Lower leg skin (tissue), 4 donors: ENCODE results near the gene SNU13. TPM values are rescaled to one million over a fixed set of nuclear protein-coding genes. Genes with fewer than 3 reads are reported as not detected.

ENCODE experiments used
- DNase-seq, 2 donors: peaks; one replicate each; pipeline ENCODE4 v3.0.0-alpha.2; 2019; ENCODE audit warnings: low spot score in 2 of 2
- H3K4me3 ChIP-seq: fragments of 200-600 bp; sonication (generic); 2 replicates; pipeline ENCODE4 v1.5.1; 2017; ENCODE audit warnings: mild to moderate bottlenecking, low read depth; ENCODE audit not compliant: poor library complexity, severe bottlenecking
- POLR2A ChIP-seq, 2 donors: fragments of 450-650 bp; IDR thresholded peaks; one replicate each; pipeline ENCODE4 v1.6.1; 2016 to 2017; ENCODE audit warnings: antibody characterized with exemption in 2 of 2, mild to moderate bottlenecking in 1 of 2, moderate library complexity in 1 of 2
- WGBS, 2 donors: methylation state at CpG; one replicate each; pipeline ENCODE4 v1.1.5; 2018; 5-methylcytosine and 5-hydroxymethylcytosine counted together
- intact Hi-C: fragments of 100-400 bp; cut with DNase I; formaldehyde crosslinking; loops from one replicate; pipeline ENCODE4 v1.15.0; 2023; ENCODE audit warnings: low total_unique reads
- total RNA-seq, 4 donors: library from RNA; depleted of rRNA; stranded (reverse); fragments of >200 nt; gene quantifications; one replicate each; pipeline ENCODE4 v1.1.0, GENCODE V29; 2016
- TF ChIP-seq, protein P1 (sequence below), 3 donors: fragments of 450-650 bp; IDR thresholded peaks; one replicate each; pipeline ENCODE4 v1.5.1; 2016; ENCODE audit warnings: antibody characterized with exemption in 3 of 3, mild to moderate bottlenecking in 3 of 3, moderate library complexity in 2 of 3

Gene SNU13
- total RNA-seq, 4 donors from 2014 or later, result 103 to 127 (median 116) TPM

DNA sequence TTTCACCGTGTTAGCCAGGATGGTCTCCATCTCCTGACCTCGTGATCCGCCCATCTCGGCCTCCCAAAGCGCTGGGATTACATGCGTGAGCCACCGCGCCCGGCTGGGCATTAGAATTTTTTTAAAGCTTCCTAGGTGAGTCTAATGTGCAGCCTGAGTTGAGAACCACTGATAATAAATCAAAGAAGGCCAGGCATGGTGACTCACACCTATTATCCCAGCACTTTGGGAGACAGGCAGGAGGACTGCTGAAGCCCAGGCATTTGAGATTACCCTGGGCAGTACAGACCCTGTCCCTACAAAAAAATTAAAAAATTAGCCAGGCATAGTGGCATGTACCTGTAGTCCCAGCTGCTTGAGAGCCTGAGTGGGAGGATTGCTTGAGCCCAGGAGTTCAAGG, 24.3 kb upstream of the SNU13 start:
- WGBS, 2 donors, result 91 to 93% methylated on average over 9 of the region's 9 CpGs
- no peak overlapping the region for H3K4me3 ChIP-seq
- no peak for TF ChIP-seq POLR2A (IDR thresholded peaks at IDR 0.05)
- TF ChIP-seq, protein P1, sequence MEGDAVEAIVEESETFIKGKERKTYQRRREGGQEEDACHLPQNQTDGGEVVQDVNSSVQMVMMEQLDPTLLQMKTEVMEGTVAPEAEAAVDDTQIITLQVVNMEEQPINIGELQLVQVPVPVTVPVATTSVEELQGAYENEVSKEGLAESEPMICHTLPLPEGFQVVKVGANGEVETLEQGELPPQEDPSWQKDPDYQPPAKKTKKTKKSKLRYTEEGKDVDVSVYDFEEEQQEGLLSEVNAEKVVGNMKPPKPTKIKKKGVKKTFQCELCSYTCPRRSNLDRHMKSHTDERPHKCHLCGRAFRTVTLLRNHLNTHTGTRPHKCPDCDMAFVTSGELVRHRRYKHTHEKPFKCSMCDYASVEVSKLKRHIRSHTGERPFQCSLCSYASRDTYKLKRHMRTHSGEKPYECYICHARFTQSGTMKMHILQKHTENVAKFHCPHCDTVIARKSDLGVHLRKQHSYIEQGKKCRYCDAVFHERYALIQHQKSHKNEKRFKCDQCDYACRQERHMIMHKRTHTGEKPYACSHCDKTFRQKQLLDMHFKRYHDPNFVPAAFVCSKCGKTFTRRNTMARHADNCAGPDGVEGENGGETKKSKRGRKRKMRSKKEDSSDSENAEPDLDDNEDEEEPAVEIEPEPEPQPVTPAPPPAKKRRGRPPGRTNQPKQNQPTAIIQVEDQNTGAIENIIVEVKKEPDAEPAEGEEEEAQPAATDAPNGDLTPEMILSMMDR (IDR thresholded peaks at IDR 0.05), result no peak
- DNase-seq, result no peak
- intact Hi-C loops, result no loop called here

- 94% methylated on average over 10 of the region's 10 CpGs for WGBS, 2 donors
- intact Hi-C loops, result no loop called here
- no peak overlapping the region for H3K4me3 ChIP-seq
- no peak for TF ChIP-seq POLR2A (IDR thresholded peaks at IDR 0.05)
- TF ChIP-seq, protein P1 (IDR thresholded peaks at IDR 0.05), result no peak
- no peak for DNase-seq
These were observed 20.7 kb upstream of the SNU13 start for GRCh38 chr22:41709341-41709740.

DNA sequence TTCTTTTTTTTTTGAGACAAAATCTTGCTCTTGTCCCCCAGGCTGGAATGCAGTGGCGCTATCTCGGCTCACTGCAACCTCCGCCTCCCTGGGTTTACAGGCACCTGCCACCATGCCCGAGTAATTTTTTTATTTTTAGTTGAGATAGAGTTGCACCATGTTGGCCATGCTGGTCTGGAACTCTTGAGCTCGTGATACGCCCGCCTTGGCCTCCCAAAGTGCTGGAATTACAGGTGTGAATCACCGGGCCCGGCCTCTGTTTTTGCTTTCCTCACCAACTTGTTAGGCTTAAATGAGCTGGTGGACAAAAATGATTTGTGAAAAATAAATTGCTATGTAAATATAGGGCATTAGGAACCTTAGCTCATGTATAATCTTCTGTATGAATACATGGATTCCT, 14.1 kb upstream of the SNU13 start:
- intact Hi-C loops, result no loop called here
- H3K4me3 ChIP-seq, result no peak overlapping the region
- WGBS, 2 donors, result 93 to 97% methylated on average over 9 of the region's 9 CpGs
- no peak for TF ChIP-seq POLR2A (IDR thresholded peaks at IDR 0.05)
- TF ChIP-seq, protein P1 (IDR thresholded peaks at IDR 0.05), result no peak
- DNase-seq, result no peak

DNA sequence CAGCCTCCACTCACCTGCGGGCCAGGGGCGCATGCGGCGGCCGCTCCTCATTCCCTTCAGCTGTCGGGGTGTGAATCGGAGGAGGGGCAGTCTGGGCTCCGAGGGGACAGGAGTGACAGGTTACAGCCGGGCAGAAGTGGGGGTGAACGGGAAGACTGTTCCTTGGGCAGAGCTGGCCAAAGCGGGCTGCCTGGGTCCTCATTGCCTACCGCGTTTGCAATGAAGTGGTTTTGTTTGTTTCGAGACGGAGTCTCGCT, 11.4 kb upstream of the SNU13 start:
- DNase-seq, result no peak
- H3K4me3 ChIP-seq, result no peak overlapping the region
- intact Hi-C loops, result no loop called here
- TF ChIP-seq, protein P1 (IDR thresholded peaks at IDR 0.05), result no peak
- no peak for TF ChIP-seq POLR2A (IDR thresholded peaks at IDR 0.05)
- WGBS, 2 donors, result 96 to 98% methylated on average over 16 of the region's 16 CpGs

DNA sequence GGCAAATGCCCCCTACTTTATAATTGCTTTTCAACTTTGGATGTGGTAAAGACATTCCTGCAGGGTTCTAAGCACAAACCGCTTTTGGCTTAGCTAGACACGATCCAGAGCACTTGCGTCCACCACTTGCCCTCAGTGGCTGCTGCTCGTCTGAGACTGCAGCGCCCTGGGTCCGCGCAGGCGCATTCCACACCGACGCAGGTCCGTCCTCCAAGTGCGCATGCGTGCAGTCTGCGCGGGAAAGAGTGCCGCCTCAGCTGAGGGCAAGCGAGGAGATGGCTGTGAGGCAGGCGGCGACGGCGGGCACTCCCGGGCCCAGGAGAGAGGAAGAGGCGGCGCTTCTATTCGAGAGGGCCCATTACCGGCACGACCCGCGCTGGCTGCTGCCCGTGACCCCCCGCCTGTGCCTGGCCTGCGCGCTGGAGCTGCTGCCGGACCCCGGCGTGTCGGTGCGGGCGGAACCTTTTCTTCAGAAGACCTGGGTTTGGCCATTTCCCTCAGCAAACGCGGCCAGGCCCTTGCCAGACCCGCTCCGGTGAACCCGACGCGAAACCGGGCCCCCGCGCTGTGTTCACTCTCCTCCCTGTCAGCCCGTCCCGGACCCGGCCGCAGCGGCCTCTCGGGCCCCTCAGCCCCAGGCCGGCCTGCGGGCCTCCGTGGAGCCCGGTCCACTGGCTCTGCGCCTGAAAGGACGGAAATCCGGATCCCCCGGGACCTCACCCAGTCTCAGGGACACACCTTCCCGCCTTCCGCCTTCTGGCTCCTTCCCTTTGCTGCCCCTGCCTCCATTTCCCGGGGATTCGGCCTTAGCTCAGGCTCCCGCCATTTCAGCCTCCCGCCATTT, 10.8 kb upstream of the SNU13 start, which contains the start of gene MEI1:
MEI1 (plus strand) TSS at position 240 of the 844 bp plus-strand sequence; CDS start at position 276, 36 bp downstream.
- DNase-seq, result peak; percentile 54 to 95
- intact Hi-C loops, result loop anchor here (10.0 kb wide), 1 partner anchor 245 kb away; the partner anchor contains the start of gene CENPM
- 58 to 60% methylated on average over 58 to 59 of the region's 69 CpGs for WGBS, 2 donors
- TF ChIP-seq, protein P1 (IDR thresholded peaks at IDR 0.05), result no peak
- TF ChIP-seq POLR2A (IDR thresholded peaks at IDR 0.05), result no peak
- no peak within 1 kb of the TSS for H3K4me3 ChIP-seq
